Activated naive CD8-positive, alpha-beta T cell treated with anti-CD3 and anti-CD28 coated beads for 36 hours (primary cell): ENCODE results near the gene PRCD. TPM values are rescaled to one million over a fixed set of nuclear protein-coding genes. Genes with fewer than 3 reads are reported as not detected.
"Not testable (repeated sequence)": the region's sequence is repeated elsewhere in the genome, so short reads cannot be mapped to it uniquely, and the experiment has no call there.

Experiments
- DNase-seq: peaks from one replicate; pipeline ENCODE4 v3.0.0; 2021
- H3K27ac Mint-ChIP-seq: one replicate; pipeline ENCODE4 v1.8.0; 2022; ENCODE audit warnings: mild to moderate bottlenecking, moderate library complexity, mixed read lengths
- H3K27me3 Mint-ChIP-seq: one replicate; pipeline ENCODE4 v1.8.0; 2022; ENCODE audit warnings: mild to moderate bottlenecking, mixed read lengths
- H3K36me3 Mint-ChIP-seq: one replicate; pipeline ENCODE4 v1.8.0; 2021; ENCODE audit warnings: mild to moderate bottlenecking, mixed read lengths
- H3K4me1 Mint-ChIP-seq: one replicate; pipeline ENCODE4 v1.8.0; 2021; ENCODE audit warnings: mixed read lengths
- H3K4me3 Mint-ChIP-seq: one replicate; pipeline ENCODE4 v1.8.0; 2022; ENCODE audit warnings: mild to moderate bottlenecking, moderate library complexity, mixed read lengths
- H3K9me3 Mint-ChIP-seq: one replicate; pipeline ENCODE4 v1.8.0; 2022; ENCODE audit warnings: mixed read lengths
- total RNA-seq, 2 experiments: library from RNA; stranded (reverse); gene quantifications; one replicate each; pipeline ENCODE4 v1.2.3, GENCODE V29; 2021

The PRCD gene
- total RNA-seq, 2 experiments from 2014 or later = 0.36 to 0.66 TPM

DNA sequence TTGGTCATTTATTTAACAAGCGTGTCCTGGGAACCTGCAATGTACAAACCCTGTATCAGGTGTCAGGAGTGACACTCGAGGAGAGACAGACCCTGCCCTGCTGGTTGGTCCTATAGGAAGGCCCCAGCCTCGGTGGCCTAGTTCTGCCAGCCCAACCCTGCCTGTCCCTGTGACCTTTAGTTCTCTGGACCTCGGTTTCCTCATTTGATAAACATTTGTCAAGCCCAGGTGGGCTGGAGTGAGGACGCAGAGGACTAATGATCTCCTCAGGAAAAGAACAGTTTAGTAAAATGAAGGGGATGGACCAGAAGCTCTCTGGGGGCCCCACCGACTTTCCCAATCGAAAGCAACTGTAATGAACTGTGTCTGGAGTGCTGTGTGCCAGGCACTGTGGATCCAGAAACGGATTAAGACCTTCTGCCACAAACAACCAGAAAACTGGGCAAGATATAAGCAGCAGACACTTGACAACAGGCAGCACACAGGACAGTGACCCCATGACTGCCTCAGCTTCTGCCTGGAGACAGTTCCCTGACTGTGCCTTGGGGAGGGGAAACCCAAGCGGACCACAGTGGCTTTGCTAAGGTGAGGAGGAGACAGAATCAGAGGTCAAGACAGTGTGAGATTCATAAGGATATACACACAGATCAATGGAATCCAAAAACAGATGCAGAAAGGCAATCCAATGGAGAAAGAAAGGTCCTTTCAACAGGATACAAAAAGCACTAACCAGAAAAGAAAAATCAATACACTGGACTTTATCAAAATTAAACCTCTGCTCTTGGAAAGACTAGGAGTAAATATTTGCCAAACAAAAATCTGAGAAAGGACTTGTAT is 8.8 kb downstream of the PRCD start:
- H3K36me3 Mint-ChIP-seq = no peaks in the 10 kb centered on the region
- peaks cover 6% of the 10 kb centered on the region for H3K4me1 Mint-ChIP-seq
- no peak overlapping the region for H3K4me3 Mint-ChIP-seq
- no peaks in the 10 kb centered on the region for H3K9me3 Mint-ChIP-seq
- DNase-seq = no peak
- no peak overlapping the region for H3K27ac Mint-ChIP-seq
- H3K27me3 Mint-ChIP-seq = no peaks in the 10 kb centered on the region

DNA sequence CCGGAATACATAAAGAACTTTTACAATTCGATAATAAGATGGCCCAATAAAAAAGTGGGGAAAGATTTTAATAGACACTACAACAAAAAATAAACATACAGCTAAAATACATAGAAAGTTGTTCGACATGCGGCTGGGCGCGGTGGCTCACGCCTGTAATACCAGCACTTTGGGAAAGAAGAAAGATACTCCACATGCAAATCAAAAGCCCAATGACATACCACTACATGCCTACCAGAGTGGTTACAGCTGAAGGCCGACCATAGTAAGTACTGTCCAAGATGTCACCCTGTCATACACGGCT is 9.3 kb downstream of the PRCD start:
- H3K27ac Mint-ChIP-seq = no peak overlapping the region
- DNase-seq = no peak
- H3K9me3 Mint-ChIP-seq = no peaks in the 10 kb centered on the region
- H3K4me3 Mint-ChIP-seq = no peak overlapping the region
- H3K36me3 Mint-ChIP-seq = no peaks in the 10 kb centered on the region
- peaks cover 6% of the 10 kb centered on the region for H3K4me1 Mint-ChIP-seq
- H3K27me3 Mint-ChIP-seq = no peaks in the 10 kb centered on the region

DNA sequence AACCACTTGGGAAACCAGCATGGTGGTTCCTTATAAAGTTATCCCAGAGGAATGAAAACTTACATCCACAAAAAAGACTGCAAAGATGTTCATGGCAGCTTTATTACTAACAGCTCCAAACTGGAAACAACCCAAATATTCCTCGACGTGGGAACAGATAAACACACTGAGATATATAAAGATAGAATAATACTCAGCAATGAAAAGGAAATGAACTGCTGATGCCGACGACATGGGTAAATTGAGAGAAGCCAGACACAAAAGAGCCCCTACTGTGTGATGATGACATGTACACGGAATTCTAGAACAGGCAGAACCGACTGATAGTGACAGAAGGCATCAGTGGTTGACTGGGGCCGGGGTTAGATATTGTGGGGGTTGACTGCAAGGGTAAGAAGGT is 9.7 kb downstream of the PRCD start:
- DNase-seq = no peak
- H3K27me3 Mint-ChIP-seq = no peaks in the 10 kb centered on the region
- H3K36me3 Mint-ChIP-seq = no peaks in the 10 kb centered on the region
- no peak overlapping the region for H3K27ac Mint-ChIP-seq
- H3K4me3 Mint-ChIP-seq = no peak overlapping the region
- H3K4me1 Mint-ChIP-seq = peaks cover 6% of the 10 kb centered on the region
- H3K9me3 Mint-ChIP-seq = no peaks in the 10 kb centered on the region

DNA sequence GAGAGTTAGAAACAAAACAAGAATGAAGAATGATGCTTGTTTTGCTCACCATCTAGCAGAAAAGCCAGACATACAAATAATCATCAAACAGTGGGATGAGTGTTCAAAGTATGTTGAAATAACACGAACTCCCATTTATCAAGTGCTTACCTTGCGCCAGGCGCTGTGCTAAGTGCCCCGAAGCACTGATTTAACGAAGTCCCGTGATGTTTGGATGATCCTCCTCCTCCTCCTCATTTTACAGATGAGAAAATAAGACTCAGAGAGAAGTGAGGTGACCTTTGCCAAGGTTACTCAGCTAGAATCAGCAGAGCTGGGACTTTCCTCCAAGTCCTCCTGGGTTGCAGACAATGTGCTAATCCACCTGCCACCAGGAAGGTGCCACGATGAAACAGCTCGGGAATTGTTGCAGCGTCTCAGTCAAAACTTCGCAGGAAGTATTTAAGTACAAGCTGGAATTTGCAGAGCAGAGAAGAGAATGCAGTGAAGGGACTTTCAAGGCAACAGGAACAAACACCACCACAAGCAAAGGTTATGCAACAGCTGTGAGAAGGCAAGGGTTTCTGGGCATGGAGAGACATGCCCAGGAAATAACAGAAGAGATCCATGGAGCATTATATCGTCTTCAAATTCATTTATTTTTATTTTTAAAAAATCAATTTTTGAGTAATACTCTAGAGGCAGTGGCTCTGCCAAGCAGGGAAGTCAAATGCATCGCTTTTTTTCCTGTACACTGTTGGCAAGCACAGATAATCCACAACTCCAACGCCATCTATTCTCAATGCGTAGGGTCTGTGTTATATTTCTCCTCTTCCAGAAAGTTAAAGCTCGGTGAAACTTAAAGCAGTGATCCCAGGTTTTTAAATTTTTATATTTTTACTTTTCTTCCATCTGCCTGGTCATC is 11.1 kb downstream of the PRCD start:
- H3K27ac Mint-ChIP-seq = no peak overlapping the region
- no peak overlapping the region for H3K4me3 Mint-ChIP-seq
- DNase-seq = no peak
- peaks cover 8% of the 10 kb centered on the region for H3K4me1 Mint-ChIP-seq
- H3K36me3 Mint-ChIP-seq = no peaks in the 10 kb centered on the region
- H3K9me3 Mint-ChIP-seq = no peaks in the 10 kb centered on the region
- H3K27me3 Mint-ChIP-seq = no peaks in the 10 kb centered on the region

DNA sequence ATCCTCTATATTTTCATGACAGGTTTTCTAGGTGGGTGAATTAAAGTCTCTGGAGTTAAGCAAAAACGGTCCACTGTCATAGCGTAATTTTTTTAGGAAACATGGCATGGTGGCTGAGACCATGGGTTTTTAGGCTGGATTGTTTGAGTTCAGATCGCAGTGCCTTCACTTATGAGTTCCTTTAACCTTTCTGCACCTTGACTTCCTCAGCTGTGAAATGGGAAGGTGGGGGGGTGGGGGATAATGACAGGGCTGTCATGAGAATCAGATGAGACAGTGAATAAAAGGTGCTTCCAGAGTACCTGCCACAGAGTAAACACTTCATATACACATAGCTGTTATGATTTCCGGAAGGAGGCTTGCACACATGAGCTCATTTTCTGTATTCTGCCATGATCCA is 11.8 kb downstream of the PRCD start:
- no peak overlapping the region for H3K27ac Mint-ChIP-seq
- peaks cover 2% of the 10 kb centered on the region for H3K36me3 Mint-ChIP-seq
- H3K4me1 Mint-ChIP-seq = peaks cover 11% of the 10 kb centered on the region
- no peak for DNase-seq
- H3K9me3 Mint-ChIP-seq = no peaks in the 10 kb centered on the region
- no peaks in the 10 kb centered on the region for H3K27me3 Mint-ChIP-seq
- no peak overlapping the region for H3K4me3 Mint-ChIP-seq

DNA sequence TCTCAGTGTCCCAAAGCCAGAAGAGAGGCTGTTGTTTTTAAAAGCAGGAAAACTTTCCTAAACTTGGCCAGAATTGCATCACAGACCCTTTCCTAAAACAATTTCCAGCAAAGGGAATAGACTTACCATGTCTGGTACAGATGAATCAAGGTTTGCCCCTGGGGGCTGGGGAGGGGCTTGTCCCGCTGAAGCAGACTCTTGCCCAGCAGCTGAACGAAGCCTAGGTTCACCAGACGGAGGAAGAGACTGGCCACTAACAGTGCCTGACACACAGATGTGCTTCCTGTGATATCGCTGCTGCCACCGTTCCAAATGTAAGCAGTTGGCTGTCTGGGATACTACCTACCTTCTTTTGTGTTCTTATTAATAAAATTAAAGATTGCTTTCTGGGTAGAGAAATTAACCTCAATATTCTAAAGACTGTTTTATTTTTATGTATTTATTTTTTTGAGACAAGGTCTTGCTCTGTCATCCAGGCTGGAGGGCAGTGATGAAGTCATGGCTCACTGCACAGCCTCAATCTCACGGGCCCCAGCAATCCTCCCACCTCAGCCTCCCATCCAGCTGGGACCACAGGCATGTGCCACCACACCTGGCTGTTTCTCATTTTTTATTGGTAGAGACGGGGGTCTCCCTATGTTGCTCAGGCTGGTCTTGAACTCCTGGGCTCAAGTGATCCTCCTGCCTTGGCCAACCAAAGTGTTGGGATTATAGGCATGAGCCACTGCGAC is 13.5 kb downstream of the PRCD start:
- no peak for DNase-seq
- peaks cover 14% of the 10 kb centered on the region for H3K36me3 Mint-ChIP-seq
- no peak overlapping the region for H3K4me3 Mint-ChIP-seq
- H3K27me3 Mint-ChIP-seq = peaks cover 6% of the 10 kb centered on the region
- H3K27ac Mint-ChIP-seq = no peak overlapping the region
- H3K4me1 Mint-ChIP-seq = peaks cover 11% of the 10 kb centered on the region
- H3K9me3 Mint-ChIP-seq = no peaks in the 10 kb centered on the region

DNA sequence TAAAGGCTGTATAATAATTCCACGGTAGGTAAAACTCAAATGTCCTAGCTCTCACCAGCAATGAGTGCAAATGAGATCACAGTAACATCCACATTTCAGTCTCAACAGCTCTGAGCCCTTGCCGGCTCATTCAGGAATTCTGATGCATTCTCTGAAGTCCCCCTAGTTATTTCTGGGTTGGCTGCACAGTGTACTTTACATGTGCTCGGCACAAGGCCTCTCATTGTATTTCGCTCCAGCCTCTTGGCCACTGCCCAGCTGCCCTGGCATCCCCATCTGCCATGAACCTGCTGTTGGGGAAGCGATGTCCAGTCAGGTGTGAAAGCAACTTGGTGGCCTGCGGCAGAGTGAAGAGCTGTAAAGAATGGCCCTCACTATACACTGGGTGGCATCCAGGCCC is 14.3 kb downstream of the PRCD start:
- Mint-ChIP-seq H3K4me3 (no peak overlapping the region), H3K9me3 (no peaks in the 10 kb centered on the region), H3K27ac (no peak overlapping the region), H3K36me3 (peaks cover 22% of the 10 kb centered on the region), H3K4me1 (peaks cover 18% of the 10 kb centered on the region), H3K27me3 (peaks cover 6% of the 10 kb centered on the region)
- DNase-seq = no peak

DNA sequence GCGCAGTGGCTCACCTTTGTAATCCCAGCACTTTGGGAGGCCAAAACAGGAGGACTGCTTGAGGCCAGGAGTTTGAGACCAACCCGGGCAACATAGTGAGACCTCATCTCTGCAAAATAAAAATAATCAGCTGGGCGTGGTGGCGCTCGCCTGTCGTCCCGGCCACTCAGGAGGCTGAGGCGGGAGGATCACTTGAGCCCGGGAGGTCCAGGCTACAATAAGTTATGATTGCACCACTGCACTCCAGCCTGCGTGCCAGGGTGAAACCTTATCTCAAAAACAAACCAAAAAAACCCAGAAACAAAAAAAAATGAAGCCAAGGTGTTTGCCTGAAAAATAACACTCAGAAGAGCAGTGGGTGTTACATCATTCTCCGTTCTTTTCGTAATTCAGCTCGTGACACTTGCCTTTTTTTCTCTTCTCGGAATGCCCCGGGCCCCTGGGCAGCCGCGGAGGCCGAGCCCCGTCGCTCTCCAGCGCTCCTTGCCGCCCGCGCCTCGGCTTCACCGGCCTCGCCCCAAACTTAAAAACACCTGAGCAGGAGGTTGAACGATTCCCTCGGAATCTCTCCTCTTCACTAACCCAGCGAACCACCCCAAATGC is 17.0 kb downstream of the PRCD start:
- Mint-ChIP-seq H3K27ac (peak overlapping the region; percentile 100), H3K9me3 (no peaks in the 10 kb centered on the region), H3K27me3 (peaks cover 6% of the 10 kb centered on the region), H3K4me3 (peak overlapping the region; percentile 100), H3K36me3 (peaks cover 48% of the 10 kb centered on the region), H3K4me1 (peaks cover 36% of the 10 kb centered on the region)
- peak; percentile 42 for DNase-seq

DNA sequence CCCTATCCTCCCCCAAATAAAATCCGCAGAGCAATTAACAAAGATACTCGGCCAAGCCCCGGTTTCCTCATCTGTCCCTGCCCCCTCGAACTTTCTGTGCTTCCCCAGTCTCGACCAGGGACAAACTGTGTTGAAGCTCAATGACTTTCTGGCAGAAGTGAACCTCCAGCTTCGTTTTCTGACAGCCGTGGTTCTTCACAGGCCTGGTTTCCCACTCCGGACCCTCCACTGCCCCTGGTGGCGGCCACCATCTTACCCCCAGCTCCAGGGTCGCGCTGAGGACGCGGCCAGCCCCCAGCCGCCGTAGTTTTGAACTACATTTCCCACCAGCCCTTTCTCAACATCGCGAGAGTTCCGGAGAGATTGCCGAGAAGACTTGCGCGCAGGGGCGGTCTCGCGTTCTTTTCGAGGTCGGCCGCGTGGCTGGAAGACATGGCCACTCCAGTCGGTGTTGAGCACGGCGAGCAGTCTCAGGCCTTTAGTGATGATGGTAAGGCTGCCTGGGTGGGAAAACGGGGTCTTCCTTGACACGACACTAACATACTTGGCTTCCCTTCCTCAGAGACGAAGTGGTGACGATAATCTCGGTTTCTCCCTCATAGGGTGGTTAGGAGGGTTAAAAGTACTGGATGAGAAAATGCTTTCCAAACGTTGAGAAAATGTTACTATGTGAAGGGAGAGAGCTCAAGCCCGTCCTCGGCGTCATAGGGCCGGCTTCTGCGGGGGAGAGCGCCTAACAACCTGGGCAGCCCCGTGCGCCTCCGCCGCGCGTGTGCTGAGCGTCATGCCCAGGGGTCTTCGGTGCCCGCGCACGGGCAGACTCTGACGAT is 17.7 kb downstream of the PRCD start:
- Mint-ChIP-seq H3K4me1 (peaks cover 40% of the 10 kb centered on the region), H3K4me3 (peak overlapping the region; percentile 100), H3K9me3 (no peaks in the 10 kb centered on the region), H3K27ac (peak overlapping the region; percentile 100), H3K36me3 (peaks cover 52% of the 10 kb centered on the region), H3K27me3 (peaks cover 6% of the 10 kb centered on the region)
- peak; percentile 96 for DNase-seq

DNA sequence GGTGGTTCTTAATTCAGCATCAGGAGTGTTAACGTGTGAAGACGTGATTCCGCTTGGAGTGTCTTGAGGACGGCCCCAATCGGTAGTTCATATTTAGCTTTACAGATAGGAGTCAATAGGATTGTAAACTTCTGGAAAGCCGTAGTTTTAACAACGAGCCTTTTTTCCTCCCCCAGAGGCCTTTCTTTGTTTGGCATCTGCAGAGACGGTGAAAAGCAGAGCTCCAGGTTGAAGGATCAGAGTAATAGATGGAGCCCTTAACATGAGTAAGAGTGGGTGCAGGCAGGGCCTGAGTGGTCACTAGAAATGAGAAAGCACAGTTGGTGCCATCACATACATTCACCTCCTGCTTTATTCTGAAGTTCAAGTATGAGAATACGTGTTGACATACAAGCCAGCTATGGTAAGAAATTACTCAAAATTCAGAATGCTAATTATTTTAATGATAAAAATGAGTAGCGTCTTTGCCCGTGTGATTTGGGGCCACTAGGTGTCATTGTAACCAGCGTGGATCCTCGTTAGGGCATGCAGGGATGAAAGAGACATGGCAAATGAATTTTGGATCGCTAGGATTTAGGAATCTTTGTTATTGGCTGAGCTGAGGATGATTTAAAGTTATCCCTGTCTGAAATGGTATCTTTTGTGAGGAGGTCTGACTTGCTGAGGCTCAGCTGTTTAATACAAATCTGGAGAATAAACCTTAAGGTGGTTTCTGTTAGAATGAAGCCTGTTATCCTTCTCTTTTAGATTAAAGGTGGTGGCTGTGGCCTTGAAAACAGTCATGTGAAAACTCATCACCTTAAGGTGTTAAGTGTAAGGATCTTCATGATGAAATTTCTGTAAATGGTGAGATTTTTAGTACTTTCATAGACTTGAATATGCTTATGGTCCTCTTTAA is 18.6 kb downstream of the PRCD start:
- peak overlapping the region; percentile 100 for H3K27ac Mint-ChIP-seq
- DNase-seq = no peak
- no peaks in the 10 kb centered on the region for H3K9me3 Mint-ChIP-seq
- H3K4me3 Mint-ChIP-seq = peak overlapping the region; percentile 100
- peaks cover 61% of the 10 kb centered on the region for H3K36me3 Mint-ChIP-seq
- H3K27me3 Mint-ChIP-seq = peaks cover 6% of the 10 kb centered on the region
- H3K4me1 Mint-ChIP-seq = peaks cover 49% of the 10 kb centered on the region

DNA sequence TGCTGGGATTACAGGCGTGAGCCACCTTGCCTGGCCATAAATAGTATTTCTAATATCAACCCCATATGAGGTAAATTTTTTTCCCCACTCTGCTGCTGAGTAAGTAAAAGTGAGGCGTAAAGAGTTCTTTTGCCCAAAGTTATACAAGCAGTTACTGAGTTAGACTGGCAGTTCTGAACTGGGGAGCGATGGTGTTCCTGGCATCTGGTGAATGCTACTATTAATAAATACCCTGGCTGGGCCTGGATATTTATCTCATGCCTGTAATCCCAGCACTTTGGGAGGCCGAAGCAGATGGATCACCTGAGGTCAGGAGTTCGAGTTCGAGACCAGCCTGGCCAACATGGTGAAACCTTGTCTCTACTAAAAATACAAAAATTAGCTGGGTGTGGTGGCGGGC is 19.6 kb downstream of the PRCD start:
- not testable (repeated sequence) for H3K9me3 Mint-ChIP-seq, DNase-seq, H3K27me3 Mint-ChIP-seq
- H3K27ac Mint-ChIP-seq = peak overlapping the region; percentile 100
- peak overlapping the region; percentile 100 for H3K4me3 Mint-ChIP-seq
- peaks cover 61% of the 10 kb centered on the region for H3K36me3 Mint-ChIP-seq
- H3K4me1 Mint-ChIP-seq = peaks cover 49% of the 10 kb centered on the region

DNA sequence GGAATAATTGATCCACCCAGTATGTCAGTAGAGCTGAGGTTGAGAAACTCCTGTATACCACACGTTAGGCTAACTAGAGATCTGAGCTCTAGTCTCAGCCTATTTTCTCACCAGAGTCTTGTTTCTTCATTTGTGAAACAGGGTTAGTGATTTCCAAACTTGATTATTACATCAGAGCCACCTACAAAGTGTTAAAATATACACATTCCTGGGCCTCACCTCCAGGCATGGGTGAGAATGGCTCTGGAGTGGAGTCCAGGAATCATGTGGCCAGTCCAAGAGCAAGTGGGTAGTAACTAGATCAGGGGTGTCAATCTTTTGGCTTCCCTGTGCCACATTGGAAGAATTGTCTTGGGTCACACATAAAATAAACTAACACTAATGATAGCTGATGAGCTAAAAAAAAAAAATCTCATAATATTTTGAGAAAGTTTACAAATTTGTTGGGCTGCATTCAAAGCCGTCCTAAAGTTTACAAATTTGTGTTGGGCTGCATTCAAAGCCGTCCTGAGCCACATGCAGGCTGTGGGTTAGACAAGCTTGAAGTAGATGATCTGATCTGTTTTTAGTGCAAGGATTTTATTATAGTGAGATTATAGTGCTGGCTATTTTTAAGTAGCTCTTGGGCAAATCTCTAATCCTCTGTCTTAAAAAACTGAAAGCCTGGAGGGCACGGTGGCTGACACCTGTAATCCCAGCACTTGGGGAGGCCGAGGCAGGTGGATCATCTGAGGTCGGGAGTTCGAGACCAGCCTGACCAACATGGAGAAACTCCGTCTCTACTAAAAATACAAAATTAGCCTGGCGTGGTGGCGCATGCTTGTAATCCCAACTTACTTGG is 20.4 kb downstream of the PRCD start:
- peak overlapping the region; percentile 100 for H3K4me3 Mint-ChIP-seq
- H3K9me3 Mint-ChIP-seq = no peaks in the 10 kb centered on the region
- peaks cover 6% of the 10 kb centered on the region for H3K27me3 Mint-ChIP-seq
- peaks cover 52% of the 10 kb centered on the region for H3K4me1 Mint-ChIP-seq
- H3K36me3 Mint-ChIP-seq = peaks cover 66% of the 10 kb centered on the region
- peak overlapping the region; percentile 82 for H3K27ac Mint-ChIP-seq
- DNase-seq = no peak

DNA sequence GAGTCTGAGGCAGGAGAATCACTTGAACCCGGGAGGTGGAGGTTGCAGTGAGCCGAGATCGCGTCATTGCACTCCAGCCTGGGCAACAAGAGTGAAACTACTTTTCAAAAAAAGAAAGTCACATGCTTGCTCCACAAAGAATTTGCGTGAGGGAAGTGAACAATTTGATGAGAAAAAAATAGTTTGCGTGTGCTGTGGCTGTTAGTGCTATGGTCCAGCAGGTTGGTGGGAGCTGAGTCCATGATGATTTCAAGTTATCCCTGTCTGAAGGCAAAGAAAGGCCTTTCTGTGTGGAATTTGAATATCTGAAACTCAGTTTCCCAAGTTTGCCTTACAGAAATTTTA is 21.0 kb downstream of the PRCD start:
- Mint-ChIP-seq H3K4me3 (peak overlapping the region; percentile 100), H3K27ac (peak overlapping the region; percentile 82), H3K9me3 (no peaks in the 10 kb centered on the region), H3K4me1 (peaks cover 54% of the 10 kb centered on the region), H3K36me3 (peaks cover 71% of the 10 kb centered on the region), H3K27me3 (peaks cover 6% of the 10 kb centered on the region)
- no peak for DNase-seq
